Astrocyte of the hippocampus (primary cell): ENCODE data around the gene WTAP.

Experiments
- DNase-seq: peaks from one replicate; pipeline ENCODE4 v3.0.0; 2011; ENCODE audit warnings: low read depth, low spot score

The WTAP gene

GRCh38 chr6:159805440-159806020 is 78.2 kb downstream of the WTAP start:
- DNase-seq, result no peak
